Endothelial cell of umbilical vein (primary cell): ENCODE data around the gene DOC2B. TPM values are rescaled to one million over a fixed set of nuclear protein-coding genes. Genes with fewer than 3 reads are reported as not detected.

Experiments used
- BruUV-seq: library from RNA; stranded (reverse); fragments of 400-500 nt; replicated peaks from 2 replicates; lab custom pipeline; 2021; lab: Mats Ljungman, UMichigan
- CTCF ChIA-PET: fragments of 300-600, 350-600 bp; sonication (Branson Sonifier 250); formaldehyde crosslinking; loops from one replicate; lab custom pipeline; 2021; ENCODE audit warnings: antibody characterized with exemption, inconsistent platforms; lab: Charles Lee
- POLR2A ChIA-PET: fragments of 300-600, 350-600 bp; sonication (Branson Sonifier 250); formaldehyde crosslinking; loops from one replicate; lab custom pipeline; 2021; ENCODE audit warnings: antibody characterized with exemption, inconsistent platforms; lab: Charles Lee
- DNase-seq: peaks from one replicate; pipeline ENCODE4 v3.0.0-alpha.2; 2011; ENCODE audit warnings: low read depth, low spot score
- FAIRE-seq: peaks from 2 replicates; lab custom pipeline; 2011; peaks lifted over from hg19 to GRCh38; lab: Jason Lieb, UNC
- H2AFZ ChIP-seq: 2 replicates; pipeline ENCODE4 v1.6.0; 2012; ENCODE audit warnings: low read depth, low read length, control low read depth, inconsistent platforms
- H3K27ac ChIP-seq: 2 replicates; pipeline ENCODE4 v1.5.1; 2011; ENCODE audit warnings: low read depth, mild to moderate bottlenecking, control low read depth, low read length, moderate library complexity; ENCODE audit not compliant: insufficient read depth
- H3K27me3 ChIP-seq, 2 experiments: 2 replicates each; pipeline versions ENCODE4 v1.6.0 to v1.6.1; 2011; ENCODE audit warnings: low read length in 2 of 2, mixed read lengths in 1 of 2; ENCODE audit not compliant: control insufficient read depth in 2 of 2, insufficient read depth in 2 of 2
- H3K36me3 ChIP-seq, 2 experiments: 2 replicates in 1 of 2; 3 replicates in 1 of 2; pipeline ENCODE4 v1.5.1; 2011; ENCODE audit warnings: low read length in 2 of 2, mild to moderate bottlenecking in 1 of 2, moderate library complexity in 1 of 2; ENCODE audit not compliant: control insufficient read depth in 2 of 2, insufficient read depth in 2 of 2; ENCODE audit errors: extremely low read depth in 1 of 2
- H3K4me1 ChIP-seq: 3 replicates; pipeline ENCODE4 v1.5.1; 2011; ENCODE audit warnings: mild to moderate bottlenecking, low read length; ENCODE audit not compliant: control insufficient read depth, insufficient read depth; ENCODE audit errors: extremely low read depth
- H3K4me2 ChIP-seq: 2 replicates; pipeline ENCODE4 v1.6.1; 2011; ENCODE audit warnings: low read length, control low read depth, mixed read lengths; ENCODE audit not compliant: insufficient read depth
- H3K4me3 ChIP-seq, 3 experiments: fragments of 200-600 bp in 1 of 3; sonication (generic), shearing (Covaris generic) in 1 of 3; replicated peaks in 1 of 3; 2 replicates each; pipeline ENCODE4 v1.5.1; 2011 to 2016; ENCODE audit warnings: control low read depth in 3 of 3, low read length in 3 of 3, mild to moderate bottlenecking in 2 of 3, inconsistent platforms in 1 of 3, low read depth in 1 of 3, moderate library complexity in 1 of 3; ENCODE audit not compliant: insufficient read depth in 1 of 3
- H3K79me2 ChIP-seq: 2 replicates; pipeline ENCODE4 v1.6.0; 2012; ENCODE audit warnings: low read length, inconsistent platforms; ENCODE audit not compliant: control insufficient read depth, insufficient read depth
- H3K9ac ChIP-seq: replicated peaks from 2 replicates; pipeline ENCODE3; 2011; ENCODE audit warnings: low read length, control low read depth; ENCODE audit not compliant: insufficient read depth; ENCODE audit errors: extremely low read depth
- H3K9me1 ChIP-seq: replicated peaks from 3 replicates; pipeline ENCODE4 v1.6.0; 2011; ENCODE audit warnings: mild to moderate bottlenecking, low read length; ENCODE audit not compliant: control insufficient read depth, insufficient read depth; ENCODE audit errors: extremely low read depth
- H3K9me3 ChIP-seq: replicated peaks from 2 replicates; pipeline ENCODE4 v1.5.1; 2012; ENCODE audit warnings: low read length, inconsistent platforms; ENCODE audit not compliant: control insufficient read depth, insufficient read depth
- H4K20me1 ChIP-seq: replicated peaks from 2 replicates; pipeline ENCODE3; 2011; ENCODE audit warnings: mild to moderate bottlenecking, low read length; ENCODE audit not compliant: control insufficient read depth, insufficient read depth; ENCODE audit errors: extremely low read depth
- EZH2 ChIP-seq: IDR thresholded peaks from 2 replicates; pipeline ENCODE4 v1.6.1; 2012; ENCODE audit warnings: borderline replicate concordance, low read depth, mild to moderate bottlenecking, moderate library complexity, low read length, inconsistent platforms; ENCODE audit not compliant: severe bottlenecking
- FOS ChIP-seq: IDR thresholded peaks from 2 replicates; pipeline ENCODE4 v1.6.1; 2011; ENCODE audit warnings: mild to moderate bottlenecking, low read length, moderate library complexity, borderline replicate concordance; ENCODE audit not compliant: insufficient read depth
- GATA2 ChIP-seq: IDR thresholded peaks from 2 replicates; pipeline ENCODE4 v1.7.0; 2011; ENCODE audit warnings: low read depth, mild to moderate bottlenecking, moderate library complexity, mixed read lengths, low read length; ENCODE audit not compliant: insufficient read length, insufficient read depth
- JUN ChIP-seq: IDR thresholded peaks from 2 replicates; pipeline ENCODE4 v1.6.1; 2011; ENCODE audit warnings: borderline replicate concordance, low read depth; ENCODE audit not compliant: insufficient read length, insufficient read depth
- MYC ChIP-seq: IDR thresholded peaks from one replicate; pipeline ENCODE4 v1.6.1; 2011; ENCODE audit warnings: mild to moderate bottlenecking, low read depth, low read length
- POLR2A ChIP-seq: IDR thresholded peaks from 2 replicates; pipeline ENCODE4 v1.6.1; 2012; ENCODE audit warnings: low read depth, mild to moderate bottlenecking, control low read depth, low read length
- POLR2AphosphoS5 ChIP-seq: IDR thresholded peaks from 2 replicates; pipeline ENCODE4 v1.6.1; 2012; ENCODE audit warnings: low read depth, mild to moderate bottlenecking, control low read depth, low read length, moderate library complexity; ENCODE audit not compliant: insufficient read depth
- dilution Hi-C: fragments of 300-500 bp; cut with MboI; formaldehyde crosslinking; loops from one replicate; pipeline ENCODE4 v1.15.0; 2019; ENCODE audit warnings: low sequenced_read_pairs; ENCODE audit not compliant: extremely low pct_ligation_motif_present
- intact Hi-C: fragments of 100-400 bp; cut with micrococcal nuclease; formaldehyde crosslinking; loops from one replicate; pipeline ENCODE4 v1.10.0; 2022
- polyA plus RNA-seq, 4 experiments: library from polyadenylated mRNA; depleted of rRNA in 3 of 4; stranded (reverse) in 3 of 4; unstranded in 1 of 4; fragments of >200 nt; gene quantifications; 2 replicates each; pipeline versions ENCODE4 v1.2.1 to v1.2.3, GENCODE V29; 2011 to 2012; ENCODE audit warnings: missing spikeins in 1 of 4
- total RNA-seq: library from RNA; stranded (reverse); gene quantifications from 2 replicates; pipeline ENCODE4 v1.2.3, GENCODE V29; 2021
- TF ChIP-seq, protein P1 (sequence below), 2 donors: IDR thresholded peaks; 1 replicate in 1 of 2; 2 replicates in 1 of 2; pipeline ENCODE4 v1.5.1; 2011; ENCODE audit warnings: low read length in 2 of 2, mild to moderate bottlenecking in 2 of 2, moderate library complexity in 2 of 2, control low read depth in 1 of 2, inconsistent platforms in 1 of 2, low read depth in 1 of 2; ENCODE audit not compliant: insufficient read depth in 1 of 2; ENCODE audit errors: extremely low read depth in 1 of 2
- TF ChIP-seq, protein P2 (sequence below): IDR thresholded peaks from 2 replicates; pipeline ENCODE4 v1.6.1; 2011; ENCODE audit not compliant: insufficient read depth, insufficient read length

The DOC2B gene
- total and polyA plus RNA-seq, 2 donors (not counting 3 experiments of a cell fraction or from before 2014, with no cell fraction given), result 0.10 to 0.22 TPM

DNA sequence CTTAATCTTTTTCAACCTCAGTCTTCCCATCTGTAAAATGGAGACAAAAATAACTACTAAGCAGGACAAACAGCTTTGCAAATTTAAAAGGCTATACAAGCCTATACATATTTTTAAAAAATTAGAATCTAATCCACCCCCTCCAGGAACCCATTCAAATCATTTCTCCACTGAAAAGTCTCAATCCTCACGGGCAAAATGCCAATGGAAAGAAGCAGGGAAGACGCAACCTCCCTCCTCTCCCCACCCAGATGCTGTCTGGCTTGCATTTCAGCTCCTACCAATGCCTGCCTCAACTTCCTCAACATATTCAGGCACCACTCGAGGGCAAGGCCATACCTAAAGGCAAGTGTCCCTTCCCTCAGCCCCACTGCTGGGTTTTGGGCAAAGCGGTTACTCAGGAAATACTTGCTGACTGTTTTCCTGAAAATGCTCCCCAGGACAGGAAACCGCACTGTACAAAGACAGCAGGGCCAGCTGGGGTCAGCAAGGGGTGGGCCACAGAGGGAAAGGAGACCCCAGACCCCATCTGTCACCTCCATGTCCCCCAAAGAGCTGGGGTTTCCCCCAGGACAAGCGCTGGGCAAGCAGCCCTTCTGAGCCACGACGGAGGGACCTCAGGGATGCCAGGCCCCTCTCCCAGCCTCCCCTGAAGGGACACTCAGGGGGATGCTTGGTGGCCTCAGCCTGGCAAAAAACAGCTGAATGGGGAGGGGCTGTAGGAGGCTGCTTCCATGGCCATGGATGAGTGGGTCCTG is 47.7 kb upstream of the DOC2B start:
- Histone ChIP-seq H3K36me3 (no peaks in the 10 kb centered on the region), H3K4me2 (peak overlapping the region; percentile 51), H3K27me3 (no peaks in the 10 kb centered on the region), H3K4me3 (no peak overlapping the region), H3K9ac (peak overlapping the region; percentile 19), H3K4me1 (peaks cover 28% of the 10 kb centered on the region), H3K9me3 (no peaks in the 10 kb centered on the region), H3K9me1 (no peaks in the 10 kb centered on the region), H2AFZ (peak overlapping the region; percentile 22), H4K20me1 (no peaks in the 10 kb centered on the region), H3K27ac (peak overlapping the region; percentile 62), H3K79me2 (no peaks in the 10 kb centered on the region)
- DNase-seq (peak; percentile 49), FAIRE-seq (peak; percentile 99)
- intact Hi-C loops (no loop called here), dilution Hi-C loops (no loop called here)
- TF ChIP-seq, protein P1, sequence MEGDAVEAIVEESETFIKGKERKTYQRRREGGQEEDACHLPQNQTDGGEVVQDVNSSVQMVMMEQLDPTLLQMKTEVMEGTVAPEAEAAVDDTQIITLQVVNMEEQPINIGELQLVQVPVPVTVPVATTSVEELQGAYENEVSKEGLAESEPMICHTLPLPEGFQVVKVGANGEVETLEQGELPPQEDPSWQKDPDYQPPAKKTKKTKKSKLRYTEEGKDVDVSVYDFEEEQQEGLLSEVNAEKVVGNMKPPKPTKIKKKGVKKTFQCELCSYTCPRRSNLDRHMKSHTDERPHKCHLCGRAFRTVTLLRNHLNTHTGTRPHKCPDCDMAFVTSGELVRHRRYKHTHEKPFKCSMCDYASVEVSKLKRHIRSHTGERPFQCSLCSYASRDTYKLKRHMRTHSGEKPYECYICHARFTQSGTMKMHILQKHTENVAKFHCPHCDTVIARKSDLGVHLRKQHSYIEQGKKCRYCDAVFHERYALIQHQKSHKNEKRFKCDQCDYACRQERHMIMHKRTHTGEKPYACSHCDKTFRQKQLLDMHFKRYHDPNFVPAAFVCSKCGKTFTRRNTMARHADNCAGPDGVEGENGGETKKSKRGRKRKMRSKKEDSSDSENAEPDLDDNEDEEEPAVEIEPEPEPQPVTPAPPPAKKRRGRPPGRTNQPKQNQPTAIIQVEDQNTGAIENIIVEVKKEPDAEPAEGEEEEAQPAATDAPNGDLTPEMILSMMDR (IDR thresholded peaks at IDR 0.05; ENCODE audit: extremely low read depth in 1 of 2, insufficient read depth in 1 of 2, low read depth in 1 of 2, low read length in 2 of 2), result no peak
- TF ChIP-seq EZH2, result no peak
- TF ChIP-seq POLR2AphosphoS5, result peak; percentile 62
- TF ChIP-seq GATA2, result no peak
- peak; percentile 59 for TF ChIP-seq FOS
- TF ChIP-seq POLR2A, result peak; percentile 33
- TF ChIP-seq, protein P2, sequence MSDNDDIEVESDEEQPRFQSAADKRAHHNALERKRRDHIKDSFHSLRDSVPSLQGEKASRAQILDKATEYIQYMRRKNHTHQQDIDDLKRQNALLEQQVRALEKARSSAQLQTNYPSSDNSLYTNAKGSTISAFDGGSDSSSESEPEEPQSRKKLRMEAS, result no peak
- no peak for TF ChIP-seq MYC
- no peak for TF ChIP-seq JUN
- ChIA-PET POLR2A (no interaction called here), CTCF (no interaction called here)
- BruUV-seq, result no TSS peak
